ENCODE data around the gene GPC6.

GPC6 gene

GRCh38 chr13:94254737-94255136 is 1028.1 kb downstream of the GPC6 start:
- no peaks in the 10 kb centered on the region for H3K9me2 ChIP-seq (ENCODE audit: low read depth, low read length)
- H3K4me2 ChIP-seq (ENCODE audit: low read length), result no peak overlapping the region
- H3K79me2 ChIP-seq (ENCODE audit: insufficient read depth, low read length), result no peaks in the 10 kb centered on the region
- no peaks in the 10 kb centered on the region for H3F3A ChIP-seq (ENCODE audit: insufficient read depth, low read length)
- TF ChIP-seq CTCF (IDR thresholded peaks at IDR 0.05; ENCODE audit: low read length) (no peak), EZH2 (IDR thresholded peaks at IDR 0.05; ENCODE audit: borderline replicate concordance, low read length) (no peak)
- no peaks in the 10 kb centered on the region for H3K9me3 ChIP-seq (ENCODE audit: low read length)
- H2AFZ ChIP-seq (ENCODE audit: low read length), result no peak overlapping the region
- no peaks in the 10 kb centered on the region for H3K4me1 ChIP-seq (ENCODE audit: insufficient read depth, low read length, severe bottlenecking)
- no peak overlapping the region for H3K9ac ChIP-seq (ENCODE audit: low read length)
- no peaks in the 10 kb centered on the region for H3K36me3 ChIP-seq (ENCODE audit: insufficient read depth, low read length)
- H4K20me1 ChIP-seq (ENCODE audit: insufficient read depth, low read length), result no peaks in the 10 kb centered on the region
- no peaks in the 10 kb centered on the region for H3K27me3 ChIP-seq (ENCODE audit: insufficient read depth, low read length)
- H3K4me3 ChIP-seq (ENCODE audit: low read depth, low read length, poor library complexity, severe bottlenecking), result no peak overlapping the region
- H3K27ac ChIP-seq (ENCODE audit: low read depth, low read length, poor library complexity, severe bottlenecking), result no peak overlapping the region

- no peak for TF ChIP-seq CTCF (IDR thresholded peaks at IDR 0.05; ENCODE audit: low read length)
- no peak for TF ChIP-seq EZH2 (IDR thresholded peaks at IDR 0.05; ENCODE audit: borderline replicate concordance, low read length)
Observed at GRCh38 chr13:94256721-94257120, 1030.1 kb downstream of the GPC6 start.

GRCh38 chr13:94259984-94260383 is 1033.4 kb downstream of the GPC6 start:
- Histone ChIP-seq H4K20me1 (ENCODE audit: insufficient read depth, low read length) (no peaks in the 10 kb centered on the region), H3K27me3 (ENCODE audit: insufficient read depth, low read length) (no peaks in the 10 kb centered on the region)

More at GRCh38 chr13:94256721-94257120, 1030.1 kb downstream of the GPC6 start:
- Histone ChIP-seq H3K27me3 (ENCODE audit: insufficient read depth, low read length) (no peaks in the 10 kb centered on the region), H3K9ac (ENCODE audit: low read length) (no peak overlapping the region), H3K79me2 (ENCODE audit: insufficient read depth, low read length) (no peaks in the 10 kb centered on the region), H3K4me3 (ENCODE audit: low read depth, low read length, poor library complexity, severe bottlenecking) (no peak overlapping the region), H3K9me2 (ENCODE audit: low read depth, low read length) (no peaks in the 10 kb centered on the region), H3K27ac (ENCODE audit: low read depth, low read length, poor library complexity, severe bottlenecking) (no peak overlapping the region), H3K9me3 (ENCODE audit: low read length) (no peaks in the 10 kb centered on the region), H3K36me3 (ENCODE audit: insufficient read depth, low read length) (no peaks in the 10 kb centered on the region), H3K4me2 (ENCODE audit: low read length) (no peak overlapping the region), H2AFZ (ENCODE audit: low read length) (no peak overlapping the region), H3F3A (ENCODE audit: insufficient read depth, low read length) (no peaks in the 10 kb centered on the region), H3K4me1 (ENCODE audit: insufficient read depth, low read length, severe bottlenecking) (no peaks in the 10 kb centered on the region), H4K20me1 (ENCODE audit: insufficient read depth, low read length) (no peaks in the 10 kb centered on the region)

More at GRCh38 chr13:94259984-94260383, 1033.4 kb downstream of the GPC6 start:
- Histone ChIP-seq H3F3A (ENCODE audit: insufficient read depth, low read length) (no peaks in the 10 kb centered on the region), H3K9me2 (ENCODE audit: low read depth, low read length) (no peaks in the 10 kb centered on the region), H2AFZ (ENCODE audit: low read length) (no peak overlapping the region), H3K79me2 (ENCODE audit: insufficient read depth, low read length) (no peaks in the 10 kb centered on the region), H3K9me3 (ENCODE audit: low read length) (no peaks in the 10 kb centered on the region), H3K36me3 (ENCODE audit: insufficient read depth, low read length) (no peaks in the 10 kb centered on the region), H3K4me3 (ENCODE audit: low read depth, low read length, poor library complexity, severe bottlenecking) (no peak overlapping the region), H3K9ac (ENCODE audit: low read length) (no peak overlapping the region), H3K4me2 (ENCODE audit: low read length) (no peak overlapping the region), H3K27ac (ENCODE audit: low read depth, low read length, poor library complexity, severe bottlenecking) (no peak overlapping the region), H3K4me1 (ENCODE audit: insufficient read depth, low read length, severe bottlenecking) (no peaks in the 10 kb centered on the region)
- TF ChIP-seq CTCF (IDR thresholded peaks at IDR 0.05; ENCODE audit: low read length) (no peak), EZH2 (IDR thresholded peaks at IDR 0.05; ENCODE audit: borderline replicate concordance, low read length) (no peak)

All from OCI-LY1 (cell line).